HUES64 (cell line): ENCODE measurements around the gene SHANK1. TPM values are rescaled to one million over a fixed set of nuclear protein-coding genes. Genes with fewer than 3 reads are reported as not detected.
"Not testable (repeated sequence)": the region's sequence is repeated elsewhere in the genome, so short reads cannot be mapped to it uniquely, and the experiment has no call there.

Experiments
- H3K27ac ChIP-seq: 2 replicates; pipeline ENCODE4 v1.7.0; 2013; ENCODE audit warnings: low read depth, low read length, inconsistent platforms
- H3K27me3 ChIP-seq: 2 replicates; pipeline ENCODE4 v1.6.1; 2013; ENCODE audit warnings: mild to moderate bottlenecking, low read length; ENCODE audit not compliant: insufficient read depth
- H3K36me3 ChIP-seq: 2 replicates; pipeline ENCODE4 v1.6.1; 2013; ENCODE audit warnings: mild to moderate bottlenecking, low read length; ENCODE audit not compliant: insufficient read depth
- H3K4me1 ChIP-seq: 2 replicates; pipeline ENCODE4 v1.6.1; 2013; ENCODE audit warnings: mild to moderate bottlenecking, low read length, moderate library complexity; ENCODE audit not compliant: insufficient read depth
- H3K4me3 ChIP-seq: 2 replicates; pipeline ENCODE4 v1.5.1; 2013; ENCODE audit warnings: mild to moderate bottlenecking, low read length, moderate library complexity
- H3K9ac ChIP-seq: 2 replicates; pipeline ENCODE4 v1.6.1; 2013; ENCODE audit warnings: mild to moderate bottlenecking, low read depth, low read length
- H3K9me3 ChIP-seq: 2 replicates; pipeline ENCODE4 v1.6.1; 2013; ENCODE audit warnings: low read depth, low read length; ENCODE audit not compliant: insufficient read depth
- WGBS: fragments of 150-250, 120-280 bp; methylation state at CpG from one replicate; pipeline ENCODE4 v1.1.7; 2013; ENCODE audit warnings: missing lambda C conversion rate; 5-methylcytosine and 5-hydroxymethylcytosine counted together
- polyA plus RNA-seq, 2 experiments: library from polyadenylated mRNA; stranded (reverse); fragments of 50-300 nt; gene quantifications; one replicate each; pipeline ENCODE4 v1.2.3, GENCODE V29; 2013

SHANK1 gene
- polyA plus RNA-seq (2013, experiment 1 of 2) = 2.9 TPM
- 3.9 TPM for polyA plus RNA-seq (2013, experiment 2 of 2)

- Histone ChIP-seq H3K9me3 (peaks cover 22% of the 10 kb centered on the region; the same call in 1 of the 2 replicates), H3K36me3 (no peaks in the 10 kb centered on the region), H3K4me3 (peak within 1 kb of the TSS; percentile 35), H3K9ac (no peak within 1 kb of the TSS), H3K4me1 (no peaks in the 10 kb centered on the region), H3K27me3 (peaks cover 52% of the 10 kb centered on the region), H3K27ac (no peak within 1 kb of the TSS)
- 56% methylated on average over 38 of the region's 47 CpGs for WGBS
Observed at GRCh38 chr19:50719566-50719965, at the start of gene SHANK1. SHANK1 (minus strand) TSS chr19:50719802; CDS start chr19:50716919, 2,883 bp downstream.

GRCh38 chr19:50768277-50768676, 48.7 kb upstream of the SHANK1 start:
- H3K27me3 ChIP-seq = no peaks in the 10 kb centered on the region
- no peaks in the 10 kb centered on the region for H3K36me3 ChIP-seq
- no peaks in the 10 kb centered on the region for H3K4me1 ChIP-seq
- 92% methylated on average over 5 of the region's 5 CpGs for WGBS
- peaks cover 17% of the 10 kb centered on the region for H3K9me3 ChIP-seq
- H3K27ac ChIP-seq = no peak overlapping the region
- H3K4me3 ChIP-seq = no peak overlapping the region
- no peak overlapping the region for H3K9ac ChIP-seq

- 43% methylated on average over 5 of the region's 5 CpGs for WGBS
- H3K36me3 ChIP-seq, H3K27me3 ChIP-seq, H3K4me3 ChIP-seq, H3K27ac ChIP-seq, H3K9ac ChIP-seq, H3K4me1 ChIP-seq: not testable (repeated sequence)
- peaks cover 19% of the 10 kb centered on the region for H3K9me3 ChIP-seq
Observed at GRCh38 chr19:50767263-50767662, 47.7 kb upstream of the SHANK1 start.

GRCh38 chr19:50766746-50767145, 47.1 kb upstream of the SHANK1 start:
- not testable (repeated sequence) for H3K36me3 ChIP-seq, H3K27me3 ChIP-seq, H3K9ac ChIP-seq, H3K27ac ChIP-seq, H3K4me1 ChIP-seq, H3K4me3 ChIP-seq
- peaks cover 21% of the 10 kb centered on the region for H3K9me3 ChIP-seq
- WGBS = 83% methylated on average over 10 of the region's 12 CpGs

- H3K4me3 ChIP-seq = no peak overlapping the region
- H3K36me3 ChIP-seq = no peaks in the 10 kb centered on the region
- WGBS = 92% methylated on average over 7 of the region's 7 CpGs
Observed at GRCh38 chr19:50764409-50764808, 44.8 kb upstream of the SHANK1 start.

GRCh38 chr19:50763521-50763920, 43.9 kb upstream of the SHANK1 start:
- not testable (repeated sequence) for H3K9ac ChIP-seq, H3K4me3 ChIP-seq, H3K27ac ChIP-seq, H3K36me3 ChIP-seq, H3K4me1 ChIP-seq, H3K27me3 ChIP-seq
- 84% methylated on average over 5 of the region's 13 CpGs for WGBS
- peaks cover 26% of the 10 kb centered on the region for H3K9me3 ChIP-seq

More at GRCh38 chr19:50764409-50764808, 44.8 kb upstream of the SHANK1 start:
- Histone ChIP-seq H3K9ac (no peak overlapping the region), H3K27ac (no peak overlapping the region), H3K4me1 (no peaks in the 10 kb centered on the region), H3K9me3 (peaks cover 27% of the 10 kb centered on the region), H3K27me3 (no peaks in the 10 kb centered on the region)

GRCh38 chr19:50761501-50761900, 41.9 kb upstream of the SHANK1 start:
- H3K36me3 ChIP-seq, H3K27ac ChIP-seq, H3K27me3 ChIP-seq, H3K4me1 ChIP-seq, H3K4me3 ChIP-seq, H3K9ac ChIP-seq: not testable (repeated sequence)
- H3K9me3 ChIP-seq = peaks cover 23% of the 10 kb centered on the region
- 72% methylated on average over 3 of the region's 3 CpGs for WGBS

- no peaks in the 10 kb centered on the region for H3K4me1 ChIP-seq
- H3K4me3 ChIP-seq = no peak overlapping the region
- no peaks in the 10 kb centered on the region for H3K36me3 ChIP-seq
- no peak overlapping the region for H3K27ac ChIP-seq
- 69% methylated on average over 4 of the region's 4 CpGs for WGBS
- no peaks in the 10 kb centered on the region for H3K27me3 ChIP-seq
- peaks cover 19% of the 10 kb centered on the region for H3K9me3 ChIP-seq
- no peak overlapping the region for H3K9ac ChIP-seq
Observed at GRCh38 chr19:50759886-50760285, 40.3 kb upstream of the SHANK1 start.

- H3K9ac ChIP-seq, H3K27ac ChIP-seq, H3K4me3 ChIP-seq, H3K36me3 ChIP-seq, H3K27me3 ChIP-seq, H3K4me1 ChIP-seq: not testable (repeated sequence)
- WGBS = 93% methylated on average over 11 of the region's 18 CpGs
- peaks cover 22% of the 10 kb centered on the region for H3K9me3 ChIP-seq
Observed at GRCh38 chr19:50759076-50759475, 39.5 kb upstream of the SHANK1 start.

- WGBS = 100% methylated on average over 2 of the region's 3 CpGs
- not testable (repeated sequence) for H3K4me3 ChIP-seq, H3K27me3 ChIP-seq, H3K4me1 ChIP-seq, H3K27ac ChIP-seq, H3K36me3 ChIP-seq, H3K9ac ChIP-seq
- H3K9me3 ChIP-seq = peaks cover 23% of the 10 kb centered on the region
Observed at GRCh38 chr19:50757624-50758023, 38.0 kb upstream of the SHANK1 start.

- H3K9me3 ChIP-seq = peaks cover 23% of the 10 kb centered on the region
- H3K27ac ChIP-seq, H3K27me3 ChIP-seq, H3K4me3 ChIP-seq, H3K36me3 ChIP-seq, H3K4me1 ChIP-seq, H3K9ac ChIP-seq: not testable (repeated sequence)
- 68% methylated on average over 8 of the region's 8 CpGs for WGBS
Observed at GRCh38 chr19:50756244-50756643, 36.6 kb upstream of the SHANK1 start.

- 88% methylated on average over 4 of the region's 4 CpGs for WGBS
- H3K4me3 ChIP-seq = no peak overlapping the region
- H3K36me3 ChIP-seq = no peaks in the 10 kb centered on the region
- no peaks in the 10 kb centered on the region for H3K27me3 ChIP-seq
- H3K27ac ChIP-seq = no peak overlapping the region
- peaks cover 18% of the 10 kb centered on the region; the same call in 1 of the 2 replicates for H3K9me3 ChIP-seq
- no peaks in the 10 kb centered on the region for H3K4me1 ChIP-seq
- no peak overlapping the region for H3K9ac ChIP-seq
Observed at GRCh38 chr19:50753879-50754278, 34.3 kb upstream of the SHANK1 start.
